ENCODE measurements around the gene CIITA.

The CIITA gene

GRCh38 chr16:10982465-10983150 lies 105.6 kb downstream of the CIITA start:
- no peak for DNase-seq

- DNase-seq: no peak
These were observed 106.2 kb downstream of the CIITA start for GRCh38 chr16:10983159-10983558.

DNA sequence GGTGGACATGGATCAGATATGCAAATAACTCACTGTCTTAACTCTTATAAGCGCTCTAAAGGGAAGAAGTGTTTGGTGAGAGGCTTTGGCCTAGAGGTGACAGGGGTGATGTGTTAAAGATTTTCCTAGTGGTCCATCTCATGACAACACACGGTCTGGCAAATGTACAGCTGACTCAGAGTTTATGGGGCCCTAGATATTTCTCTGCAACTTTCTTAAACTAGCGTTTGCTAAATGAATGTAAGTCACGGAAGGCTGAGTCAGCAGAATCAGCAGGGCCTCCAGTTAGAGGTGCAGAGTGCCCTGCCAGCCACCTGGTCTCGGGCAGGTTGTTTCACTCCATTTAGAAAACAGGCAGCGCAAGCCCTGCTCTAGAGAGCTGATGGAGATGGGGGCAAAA lies 107.5 kb downstream of the CIITA start:
- no peak for DNase-seq
